Adrenal gland (tissue), 5 donors: ENCODE measurements around the gene FYB1.

Experiments used
- POLR2A ChIP-seq, 2 donors: fragments of 450-650 bp; IDR thresholded peaks; one replicate each; pipeline ENCODE4 v1.6.1; 2017; ENCODE audit warnings: antibody characterized with exemption in 2 of 2, mild to moderate bottlenecking in 2 of 2, moderate library complexity in 1 of 2
- TF ChIP-seq, protein P1 (sequence below), 6 experiments: fragments of 450-650 bp in 4 of 6; fragments of 200-600 bp in 2 of 6; sonication (generic) in 1 of 6; IDR thresholded peaks; 1 replicate in 5 of 6; 2 replicates in 1 of 6; pipeline versions ENCODE4 v1.5.1 to v1.8.0; 2016 to 2021; ENCODE audit warnings: antibody characterized with exemption in 6 of 6, mild to moderate bottlenecking in 2 of 6, moderate library complexity in 1 of 6
- donor health status: DM: no; HTN: no; CAD: no.

DNA sequence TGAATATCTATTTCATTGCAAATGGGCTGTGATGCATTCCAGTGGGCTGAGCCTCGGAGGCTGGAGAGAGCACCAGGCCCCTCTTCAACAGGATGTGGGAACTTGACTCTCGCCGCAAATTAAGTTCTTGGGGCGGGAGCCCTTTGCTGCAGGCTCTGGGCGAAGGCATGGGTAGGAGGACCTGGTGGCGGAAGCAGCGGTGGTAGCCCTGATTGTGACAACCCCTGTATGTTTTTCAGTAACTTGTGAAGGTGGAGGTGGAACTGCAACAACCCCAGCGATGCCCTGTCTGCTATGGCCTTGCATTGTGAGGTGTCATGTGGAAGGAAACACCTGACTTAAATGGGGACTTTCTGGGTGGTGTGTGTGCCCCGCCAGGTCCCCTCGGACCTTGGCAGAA lies 9.4 kb downstream of the FYB1 start:
- TF ChIP-seq POLR2A (IDR thresholded peaks at IDR 0.05) = no peak
- TF ChIP-seq, protein P1, sequence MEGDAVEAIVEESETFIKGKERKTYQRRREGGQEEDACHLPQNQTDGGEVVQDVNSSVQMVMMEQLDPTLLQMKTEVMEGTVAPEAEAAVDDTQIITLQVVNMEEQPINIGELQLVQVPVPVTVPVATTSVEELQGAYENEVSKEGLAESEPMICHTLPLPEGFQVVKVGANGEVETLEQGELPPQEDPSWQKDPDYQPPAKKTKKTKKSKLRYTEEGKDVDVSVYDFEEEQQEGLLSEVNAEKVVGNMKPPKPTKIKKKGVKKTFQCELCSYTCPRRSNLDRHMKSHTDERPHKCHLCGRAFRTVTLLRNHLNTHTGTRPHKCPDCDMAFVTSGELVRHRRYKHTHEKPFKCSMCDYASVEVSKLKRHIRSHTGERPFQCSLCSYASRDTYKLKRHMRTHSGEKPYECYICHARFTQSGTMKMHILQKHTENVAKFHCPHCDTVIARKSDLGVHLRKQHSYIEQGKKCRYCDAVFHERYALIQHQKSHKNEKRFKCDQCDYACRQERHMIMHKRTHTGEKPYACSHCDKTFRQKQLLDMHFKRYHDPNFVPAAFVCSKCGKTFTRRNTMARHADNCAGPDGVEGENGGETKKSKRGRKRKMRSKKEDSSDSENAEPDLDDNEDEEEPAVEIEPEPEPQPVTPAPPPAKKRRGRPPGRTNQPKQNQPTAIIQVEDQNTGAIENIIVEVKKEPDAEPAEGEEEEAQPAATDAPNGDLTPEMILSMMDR (IDR thresholded peaks at IDR 0.05) = no peak
